NAMALWA (cell line): ENCODE measurements around the gene HOXD9.

Experiments
- DNase-seq: peaks from one replicate; pipeline ENCODE4 v3.0.0-alpha.2; 2015; ENCODE audit warnings: low spot score

HOXD9 gene

DNA sequence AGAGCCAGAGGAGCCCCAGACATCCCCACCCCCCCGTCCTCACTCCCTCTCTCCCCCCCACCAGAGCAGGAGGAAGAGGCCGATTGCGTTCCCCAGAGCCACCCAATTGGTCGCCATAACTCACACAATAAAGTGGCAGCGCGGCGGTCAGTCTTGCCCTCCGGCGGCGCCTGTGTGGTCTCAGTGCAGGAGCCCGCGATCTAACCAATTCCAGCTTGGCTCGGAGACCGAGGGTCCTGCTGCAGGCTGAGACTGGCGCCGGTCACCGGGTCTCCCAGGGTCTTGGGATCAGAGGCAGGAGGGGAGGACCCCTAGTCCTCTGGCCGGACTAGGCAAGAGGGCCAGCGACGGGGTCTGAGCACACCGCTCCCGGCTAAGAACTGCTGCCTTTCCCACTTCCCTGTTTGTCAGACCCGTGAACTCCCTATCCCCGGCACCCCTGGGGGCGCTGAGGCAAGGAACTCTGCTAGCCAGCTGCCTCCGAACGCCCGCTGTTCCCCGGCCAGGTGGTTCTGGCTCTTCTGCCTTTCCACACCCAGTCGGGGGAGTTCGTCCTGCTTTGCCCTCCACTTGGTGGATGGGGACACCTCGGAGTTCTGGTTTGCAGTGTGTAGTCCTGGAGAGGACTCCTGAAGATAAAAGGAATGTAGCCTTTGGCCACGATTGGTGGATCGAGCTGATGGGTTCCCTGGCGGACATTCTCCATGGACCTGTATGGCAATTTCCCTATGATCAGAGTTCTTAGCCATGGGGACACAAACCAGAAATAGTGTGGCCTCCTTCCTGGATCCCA, 24.0 kb upstream of the HOXD9 start:
- DNase-seq: no peak

DNA sequence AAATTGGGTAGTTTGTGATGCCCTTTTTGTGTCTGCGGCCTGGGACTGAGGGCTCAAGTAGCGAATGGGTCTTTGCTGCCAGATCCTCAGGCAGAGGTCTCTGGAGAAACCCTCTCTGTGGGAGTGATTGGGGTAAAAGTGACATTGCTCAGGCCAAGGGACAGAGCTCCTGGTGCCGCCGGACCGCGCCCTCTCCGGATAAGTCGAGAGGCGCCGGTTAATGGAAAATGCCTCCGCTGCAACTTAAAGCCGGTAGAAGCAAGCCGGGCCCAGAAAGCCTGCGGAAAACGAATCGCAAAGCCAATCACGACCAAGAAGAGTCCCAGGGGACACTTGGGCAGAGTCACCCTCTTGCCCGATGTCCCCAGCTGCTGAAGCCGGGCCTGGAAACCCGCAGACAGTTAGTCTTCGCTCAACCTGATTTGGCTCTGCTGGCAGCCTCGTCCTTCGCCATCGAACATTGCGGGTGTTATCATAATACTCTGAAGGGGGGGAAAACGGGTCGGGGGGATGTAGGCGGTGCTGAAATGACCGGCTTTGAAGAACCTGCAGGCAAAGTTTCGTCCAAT, 23.3 kb upstream of the HOXD9 start:
- no peak for DNase-seq

DNA sequence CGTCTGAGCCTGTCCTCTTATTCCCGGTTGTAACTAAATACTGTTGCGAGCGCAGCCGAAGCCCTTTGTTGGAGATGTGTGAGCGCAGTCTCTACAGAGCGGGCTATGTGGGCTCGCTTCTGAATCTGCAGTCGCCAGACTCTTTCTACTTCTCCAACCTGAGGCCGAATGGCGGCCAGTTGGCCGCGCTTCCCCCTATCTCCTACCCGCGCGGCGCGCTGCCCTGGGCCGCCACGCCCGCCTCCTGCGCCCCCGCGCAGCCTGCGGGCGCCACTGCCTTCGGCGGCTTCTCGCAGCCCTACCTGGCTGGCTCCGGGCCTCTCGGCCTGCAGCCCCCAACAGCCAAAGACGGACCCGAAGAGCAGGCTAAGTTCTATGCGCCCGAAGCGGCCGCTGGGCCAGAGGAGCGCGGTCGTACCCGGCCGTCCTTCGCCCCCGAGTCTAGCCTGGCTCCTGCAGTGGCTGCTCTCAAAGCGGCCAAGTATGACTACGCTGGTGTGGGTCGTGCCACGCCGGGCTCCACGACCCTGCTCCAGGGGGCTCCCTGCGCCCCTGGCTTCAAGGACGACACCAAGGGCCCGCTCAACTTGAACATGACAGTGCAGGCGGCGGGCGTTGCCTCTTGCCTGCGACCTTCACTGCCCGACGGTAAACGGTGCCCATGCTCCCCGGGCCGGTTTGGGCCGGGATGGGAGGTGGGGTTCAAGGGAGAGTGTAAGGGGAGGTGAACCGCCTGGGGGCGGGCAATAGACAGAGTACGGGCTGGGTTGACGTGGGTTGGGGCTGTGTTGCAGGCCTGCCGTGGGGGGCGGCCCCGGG, 22.6 kb upstream of the HOXD9 start, which contains the start of gene HOXD12:
TSS of gene HOXD12 (plus strand) at position 68 of the 819 bp plus-strand sequence. CDS start at position 75, 7 bp downstream.
- no peak for DNase-seq

DNA sequence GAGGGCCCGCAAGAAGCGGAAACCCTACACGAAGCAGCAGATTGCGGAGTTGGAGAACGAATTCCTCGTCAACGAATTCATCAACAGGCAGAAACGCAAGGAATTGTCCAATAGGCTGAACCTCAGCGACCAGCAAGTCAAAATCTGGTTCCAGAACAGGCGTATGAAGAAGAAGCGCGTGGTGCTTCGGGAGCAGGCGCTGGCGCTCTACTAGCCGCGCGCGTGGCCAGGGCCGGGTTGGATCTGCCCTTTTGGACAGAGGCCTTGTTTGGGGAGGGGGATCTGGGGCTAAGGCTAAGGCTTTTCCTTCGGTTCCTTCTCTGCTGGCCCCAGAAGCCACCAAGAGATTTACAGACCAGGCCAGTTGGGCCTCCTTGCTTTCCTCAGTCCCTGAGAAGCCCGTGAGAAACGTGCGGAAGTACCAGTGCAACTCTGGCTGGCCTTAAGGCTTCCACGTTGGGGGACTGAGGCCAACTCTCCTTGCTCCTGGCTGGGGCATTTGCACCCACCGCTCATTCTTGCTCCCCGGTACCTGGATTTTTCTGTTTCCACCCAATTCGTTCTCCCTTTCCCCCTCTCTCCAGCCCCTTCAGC, 21.9 kb upstream of the HOXD9 start:
- DNase-seq: no peak

DNA sequence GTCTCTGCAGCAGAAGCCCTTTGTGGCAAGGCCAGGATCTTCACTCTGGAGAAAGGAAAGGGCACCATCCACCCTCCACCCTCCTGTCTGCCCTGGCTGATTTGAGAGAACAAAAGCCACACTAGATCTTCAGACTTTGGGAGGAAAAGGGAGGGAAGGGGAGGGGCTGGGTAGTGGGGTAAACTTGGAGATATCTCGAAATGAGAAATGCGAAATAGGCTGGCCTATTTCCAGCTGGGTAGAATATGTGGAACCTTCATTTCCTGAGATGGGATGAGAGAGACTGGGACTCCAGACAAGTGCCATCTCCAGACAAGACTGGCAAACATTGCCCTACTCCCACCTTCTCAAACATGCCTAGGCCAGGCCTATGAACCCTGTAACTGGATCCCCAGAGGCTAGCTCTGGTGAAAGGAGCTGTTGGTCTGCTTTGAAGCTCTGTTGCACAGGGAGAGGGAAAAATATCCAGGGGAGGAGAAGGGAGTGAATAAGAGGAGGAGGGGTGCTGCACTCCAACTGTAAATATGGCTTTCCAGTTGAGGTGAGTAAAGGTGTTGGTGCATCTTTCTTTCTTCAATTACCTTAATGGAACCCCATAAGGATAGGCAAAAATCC, 21.2 kb upstream of the HOXD9 start:
- no peak for DNase-seq

DNA sequence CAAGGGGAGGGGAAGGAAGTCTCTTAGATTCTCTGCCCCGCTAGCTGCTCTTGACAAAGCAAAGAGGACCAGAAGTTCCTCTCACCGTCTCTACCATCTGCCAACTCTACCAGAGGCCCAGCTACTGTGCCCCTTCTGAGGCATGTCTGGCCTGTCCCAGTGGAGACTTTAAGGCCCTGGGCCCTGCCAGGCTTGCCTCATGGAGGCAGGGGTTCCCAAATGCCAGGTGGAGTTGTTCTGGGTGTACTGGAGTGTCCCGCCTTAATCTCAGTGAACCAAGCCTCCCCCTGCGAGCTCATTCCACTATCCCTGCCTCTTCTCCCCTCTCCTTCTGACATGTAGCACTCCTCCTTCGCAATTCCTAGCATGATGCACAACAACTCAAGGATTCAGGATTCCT, 20.7 kb upstream of the HOXD9 start:
- DNase-seq: no peak

DNA sequence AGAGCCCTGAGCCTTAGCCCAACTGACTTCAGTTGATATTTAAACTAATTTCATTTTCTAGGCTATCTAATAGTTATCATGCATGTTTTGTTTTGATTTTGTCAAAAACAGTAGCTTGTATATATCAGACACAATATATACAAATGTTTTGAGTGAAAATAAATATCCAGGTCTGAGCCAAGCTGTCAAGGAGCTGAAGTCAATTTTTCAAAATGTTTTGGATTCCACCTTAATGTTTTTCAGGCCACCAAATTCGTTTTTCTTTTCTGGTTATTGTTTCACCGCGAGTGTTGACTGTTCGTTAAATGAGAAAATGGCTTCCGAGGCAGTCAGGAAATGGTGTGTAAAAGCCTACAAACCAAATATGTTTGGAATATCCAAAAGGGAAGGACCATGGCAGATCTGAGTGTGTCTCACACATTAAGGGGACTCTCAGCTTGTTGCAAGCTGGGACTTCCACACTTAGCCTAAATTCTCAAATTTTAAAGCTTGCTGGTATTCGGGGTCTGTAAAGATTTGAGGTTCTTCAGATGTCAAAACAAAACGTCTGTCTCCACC, 20.1 kb upstream of the HOXD9 start:
- no peak for DNase-seq

DNA sequence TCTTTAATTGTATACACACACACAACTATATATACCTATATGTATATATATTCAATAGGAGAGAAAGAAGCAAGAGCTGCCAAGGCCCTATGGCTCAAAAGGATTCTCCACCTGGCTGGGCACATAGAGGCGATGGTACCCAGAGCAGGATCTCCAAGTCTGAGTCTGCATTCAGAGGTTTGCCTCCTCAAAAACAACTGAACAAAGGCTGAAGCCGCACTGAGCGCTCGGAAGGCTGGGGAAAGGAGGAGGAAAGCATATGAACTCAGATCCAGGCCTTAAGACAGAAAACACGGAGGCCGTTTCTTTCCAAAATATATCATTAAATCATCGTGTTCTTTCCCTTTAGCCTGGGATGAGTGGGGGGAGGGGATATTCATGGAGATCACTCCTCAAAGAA, 19.3 kb upstream of the HOXD9 start:
- DNase-seq: no peak

DNA sequence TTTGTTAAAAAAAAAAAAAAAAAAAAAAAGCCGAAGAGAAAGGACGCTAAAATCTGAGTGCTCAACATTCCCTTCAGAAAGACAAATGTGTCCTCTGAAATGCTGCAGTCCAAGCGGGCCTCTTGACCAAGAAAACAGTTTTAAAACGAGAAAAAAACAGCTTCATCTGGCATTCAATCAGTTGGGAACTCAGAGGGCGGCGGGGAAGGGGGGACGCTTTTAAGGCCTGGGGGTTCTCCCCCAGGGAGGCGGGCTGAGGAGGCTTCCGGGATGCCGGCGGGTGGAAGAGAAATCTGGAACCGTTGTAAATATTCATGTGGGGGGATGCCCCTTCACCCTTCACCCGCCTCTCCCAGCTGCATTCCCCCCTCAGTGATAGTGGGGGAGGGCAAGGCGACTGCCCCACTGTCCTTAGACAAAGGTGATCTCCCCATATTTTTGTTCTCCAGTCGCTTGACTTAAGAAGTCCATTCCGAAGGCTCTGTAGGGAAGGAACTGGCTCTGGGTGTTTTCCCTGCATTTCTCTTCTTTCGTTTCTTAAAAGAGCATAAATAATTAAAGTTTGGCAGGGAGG, 18.7 kb upstream of the HOXD9 start:
- DNase-seq: no peak

DNA sequence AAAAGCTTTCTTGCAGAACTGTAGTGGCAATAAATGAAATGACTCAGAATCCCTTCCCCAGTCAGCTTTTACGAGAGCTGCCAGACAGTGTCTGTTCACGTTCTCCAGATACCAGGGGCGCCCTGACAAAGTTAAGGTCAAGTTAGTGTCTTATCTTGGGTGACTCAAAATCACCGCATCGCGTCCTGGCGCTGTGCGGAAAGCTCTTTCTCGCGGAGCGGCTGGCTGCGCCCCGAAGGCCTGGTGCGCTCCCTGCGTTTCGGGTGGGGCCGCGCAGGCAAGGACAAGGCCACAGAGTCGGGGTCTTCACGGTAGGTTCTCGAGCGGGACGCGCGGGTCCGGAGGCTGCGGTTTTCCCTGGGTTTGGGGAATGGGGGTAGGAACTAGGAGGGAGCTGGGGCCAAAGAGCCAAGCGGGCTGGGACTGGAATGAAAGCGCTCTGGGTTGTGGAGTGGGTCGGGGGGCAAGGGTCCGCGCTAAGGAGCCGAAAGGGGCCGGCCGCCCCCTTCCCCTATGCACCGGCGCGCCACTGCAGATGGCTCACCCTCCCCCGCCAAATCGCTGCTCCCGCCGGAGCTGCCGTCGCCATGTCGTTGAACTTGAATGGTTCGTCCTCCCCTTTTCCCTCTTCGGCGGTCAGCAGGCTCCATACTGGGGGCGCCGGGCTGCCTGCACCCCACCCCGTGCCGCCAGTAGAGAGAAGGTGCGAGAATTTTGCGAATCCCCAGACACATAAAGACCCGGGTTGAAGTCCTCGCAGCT, 18.0 kb upstream of the HOXD9 start:
- no peak for DNase-seq

DNA sequence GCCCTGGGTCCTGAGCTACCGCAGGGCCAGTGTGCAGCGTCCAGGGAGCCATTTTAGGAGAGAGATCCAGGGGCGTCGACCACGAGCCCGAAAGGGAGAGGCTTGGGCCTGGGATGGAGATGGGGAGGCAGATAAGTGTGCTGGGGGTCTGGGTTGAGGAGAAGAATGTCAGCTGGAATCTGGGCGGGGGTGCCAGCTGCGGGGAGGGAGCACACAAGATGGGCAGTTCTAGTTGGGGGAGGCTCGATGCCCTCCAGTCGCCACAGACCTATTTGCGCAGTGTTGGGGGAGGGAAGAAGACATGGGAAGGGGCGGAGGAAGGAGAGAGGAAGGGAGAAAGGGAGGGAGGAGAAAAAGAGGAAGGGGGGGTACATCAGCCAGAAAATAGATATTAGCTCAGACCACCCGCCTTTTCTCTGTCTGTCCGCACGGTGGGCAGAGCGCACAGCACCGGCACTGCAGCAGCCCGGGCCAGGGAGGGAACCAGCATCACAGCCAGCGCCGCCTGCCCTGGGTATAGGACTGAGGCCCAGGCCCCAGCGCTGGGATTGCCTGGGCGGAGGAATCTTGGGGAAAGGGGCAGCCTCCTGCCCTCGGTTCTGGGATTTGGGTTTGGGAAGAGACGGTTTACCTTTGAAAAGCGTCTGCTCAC, 17.3 kb upstream of the HOXD9 start:
- DNase-seq: no peak

DNA sequence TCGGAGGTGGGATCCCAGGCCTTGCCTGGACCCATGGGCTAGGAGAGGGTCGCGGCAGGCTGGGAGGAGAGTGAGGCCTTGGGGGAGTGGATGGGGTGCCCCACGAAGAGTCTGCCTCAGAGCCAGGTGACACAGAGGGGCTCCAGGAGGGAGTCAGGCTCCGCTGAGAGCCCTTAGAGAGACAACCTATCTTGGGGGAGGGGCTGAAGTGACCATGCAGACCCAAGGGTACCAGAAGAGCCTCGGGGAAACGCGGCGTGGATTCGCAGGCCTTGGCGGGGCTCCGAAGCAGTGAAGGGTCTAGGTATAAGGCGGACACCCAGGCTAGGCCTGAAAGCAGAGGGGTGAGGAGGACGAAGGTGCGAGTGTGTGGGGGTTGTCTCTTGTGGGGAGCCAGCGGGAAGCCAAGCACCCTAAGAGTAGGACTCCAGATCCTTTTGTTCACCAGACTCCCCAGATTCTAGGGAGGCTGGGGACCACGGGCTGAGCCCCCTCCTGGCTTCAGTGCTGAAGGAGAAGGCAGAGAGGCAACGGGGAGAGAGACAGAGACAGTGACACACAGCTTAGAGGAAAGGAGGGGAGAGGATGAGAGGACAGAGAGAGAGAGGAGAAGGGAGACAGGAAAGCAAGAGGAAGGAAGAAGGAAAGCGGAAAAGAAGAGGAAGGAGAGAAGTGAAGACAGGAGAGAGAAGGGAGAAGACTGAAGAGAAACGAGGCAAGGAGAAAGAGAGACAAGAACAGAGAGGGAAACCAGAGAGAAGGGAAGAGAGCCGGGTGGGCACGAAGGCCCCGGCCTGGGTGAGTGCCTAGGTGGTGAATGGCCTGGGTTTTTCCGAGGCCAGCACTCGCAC, 16.6 kb upstream of the HOXD9 start:
- DNase-seq: no peak

DNA sequence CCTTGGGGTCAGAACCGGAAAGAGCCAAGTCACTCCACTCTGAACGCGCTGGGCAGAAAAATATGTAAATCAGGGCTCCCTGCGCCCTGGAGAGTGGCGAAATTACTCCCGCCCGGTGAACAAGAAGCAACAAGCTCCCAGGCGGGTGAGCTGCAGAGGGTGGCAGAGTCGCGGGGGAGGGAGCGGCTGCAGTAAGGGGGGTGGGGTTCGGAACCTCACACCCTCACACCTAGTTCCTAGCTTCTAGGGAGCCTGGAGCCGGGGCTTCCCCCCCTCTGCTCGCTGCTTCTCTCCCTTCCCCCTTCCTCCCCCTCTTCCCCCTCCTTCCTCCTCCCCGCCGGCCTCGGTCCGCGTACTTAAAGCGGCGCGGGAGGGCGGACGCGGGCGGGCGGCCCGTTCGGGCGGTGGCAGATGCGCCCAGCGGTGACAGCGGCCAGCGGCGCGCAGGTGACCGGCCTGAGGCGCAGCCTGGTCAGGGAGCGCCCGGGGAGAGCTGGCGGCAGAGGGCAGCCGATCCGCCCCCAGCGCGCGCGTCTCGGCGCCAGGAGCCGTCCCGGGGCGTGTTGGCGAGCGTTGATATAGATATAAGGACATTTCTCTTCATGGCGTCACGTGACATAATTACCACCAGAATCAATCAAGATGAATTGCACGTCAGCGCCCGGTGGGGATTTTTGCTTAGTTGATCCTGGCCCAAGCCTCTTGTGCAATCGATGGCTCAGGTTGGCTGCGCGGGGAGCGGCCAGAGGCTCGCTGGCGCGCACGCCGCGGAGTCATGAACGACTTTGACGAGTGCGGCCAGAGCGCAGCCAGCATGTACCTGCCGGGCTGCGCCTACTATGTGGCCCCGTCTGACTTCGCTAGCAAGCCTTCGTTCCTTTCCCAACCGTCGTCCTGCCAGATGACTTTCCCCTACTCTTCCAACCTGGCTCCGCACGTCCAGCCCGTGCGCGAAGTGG, 15.7 kb upstream of the HOXD9 start, which contains the start of gene HOXD11:
TSS of gene HOXD11 (plus strand) at position 700 of the 959 bp plus-strand sequence. CDS start at position 776, 76 bp downstream.
- DNase-seq: no peak

DNA sequence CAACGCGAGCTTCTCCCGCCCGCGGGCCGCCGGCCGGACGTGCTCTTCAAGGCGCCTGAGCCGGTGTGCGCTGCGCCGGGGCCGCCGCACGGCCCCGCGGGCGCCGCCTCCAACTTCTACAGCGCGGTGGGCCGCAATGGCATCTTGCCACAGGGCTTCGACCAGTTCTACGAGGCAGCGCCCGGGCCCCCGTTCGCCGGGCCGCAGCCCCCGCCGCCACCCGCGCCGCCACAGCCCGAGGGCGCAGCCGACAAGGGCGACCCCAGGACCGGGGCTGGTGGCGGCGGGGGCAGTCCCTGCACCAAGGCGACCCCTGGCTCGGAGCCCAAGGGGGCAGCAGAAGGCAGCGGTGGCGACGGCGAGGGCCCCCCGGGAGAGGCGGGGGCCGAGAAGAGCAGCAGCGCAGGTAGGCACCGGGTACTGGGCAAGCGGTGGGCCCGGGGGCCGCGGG, 14.8 kb upstream of the HOXD9 start:
- DNase-seq: no peak

DNA sequence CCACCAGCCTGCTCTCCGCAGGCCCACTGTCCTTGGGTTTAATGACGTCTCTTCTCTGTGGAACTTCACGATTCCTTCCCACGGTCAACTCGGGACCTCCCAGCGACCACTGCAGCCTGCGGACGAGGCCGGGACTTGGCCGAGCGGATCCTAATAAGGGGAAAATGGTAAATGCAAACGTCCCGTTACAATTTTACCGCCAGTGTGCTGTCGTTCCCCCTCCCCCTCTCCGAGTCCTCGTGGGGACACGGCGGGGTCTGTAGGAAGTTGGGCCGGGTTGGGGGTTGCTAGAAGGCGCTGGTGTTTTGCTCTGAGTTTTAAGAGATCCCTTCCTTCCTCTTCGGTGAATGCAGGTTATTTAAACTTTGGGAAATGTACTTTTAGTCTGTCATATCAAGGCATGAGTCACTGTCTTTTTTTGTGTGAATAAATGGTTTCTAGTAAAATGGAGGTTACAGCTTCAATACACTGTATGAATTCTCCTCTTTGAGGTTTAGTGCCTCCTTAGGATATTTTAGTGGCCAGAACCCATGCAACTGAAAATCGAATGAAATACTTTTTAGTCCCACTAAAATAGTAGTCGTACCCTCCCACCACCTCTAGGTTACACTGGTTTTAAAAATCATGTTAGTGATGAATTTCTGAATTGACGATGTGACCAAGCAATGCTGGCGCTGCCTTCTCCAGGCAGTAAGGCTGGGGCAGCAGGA, 13.2 kb upstream of the HOXD9 start:
- no peak for DNase-seq

DNA sequence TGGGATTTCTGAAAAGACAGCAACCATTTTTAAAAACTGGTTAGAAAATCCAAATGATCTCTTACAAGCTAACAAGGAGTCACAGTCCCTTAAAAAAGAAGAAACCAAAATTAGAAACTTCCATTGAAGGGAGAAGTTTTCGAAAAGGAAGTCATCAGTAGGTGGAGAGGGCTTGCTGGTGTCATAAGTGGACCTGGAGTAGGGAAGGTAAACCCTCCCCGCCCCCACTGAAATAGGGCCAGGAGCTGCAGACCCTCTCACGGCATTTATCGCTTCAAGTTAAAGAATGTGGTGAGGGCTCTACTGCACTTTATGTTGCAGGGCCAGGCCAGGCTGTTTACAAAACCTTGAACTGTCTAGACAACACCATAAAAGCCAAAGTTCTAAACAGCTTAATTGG, 12.6 kb upstream of the HOXD9 start:
- no peak for DNase-seq
